Gastroesophageal sphincter (tissue), 3 donors: ENCODE data around the gene NPAS1.

Experiments
- EP300 ChIP-seq: sonication (generic); formaldehyde crosslinking; IDR thresholded peaks from one replicate; pipeline ENCODE4 v1.6.1; 2017; ENCODE audit warnings: antibody characterized with exemption, mild to moderate bottlenecking
- POLR2A ChIP-seq, 2 donors: fragments of 450-650 bp; IDR thresholded peaks; one replicate each; pipeline ENCODE4 v1.6.1; 2017; ENCODE audit warnings: antibody characterized with exemption in 2 of 2, mild to moderate bottlenecking in 2 of 2, moderate library complexity in 1 of 2
- POLR2AphosphoS5 ChIP-seq: sonication (generic); formaldehyde crosslinking; IDR thresholded peaks from one replicate; pipeline ENCODE4 v1.6.1; 2017; ENCODE audit warnings: antibody characterized with exemption
- TF ChIP-seq, protein P1 (sequence below), 4 experiments: fragments of 200-600 bp in 2 of 4; fragments of 450-650 bp in 2 of 4; sonication (generic) in 1 of 4; IDR thresholded peaks; one replicate each; pipeline ENCODE4 v1.5.1; 2017 to 2019; ENCODE audit warnings: antibody characterized with exemption in 4 of 4, mild to moderate bottlenecking in 2 of 4, moderate library complexity in 2 of 4

DNA sequence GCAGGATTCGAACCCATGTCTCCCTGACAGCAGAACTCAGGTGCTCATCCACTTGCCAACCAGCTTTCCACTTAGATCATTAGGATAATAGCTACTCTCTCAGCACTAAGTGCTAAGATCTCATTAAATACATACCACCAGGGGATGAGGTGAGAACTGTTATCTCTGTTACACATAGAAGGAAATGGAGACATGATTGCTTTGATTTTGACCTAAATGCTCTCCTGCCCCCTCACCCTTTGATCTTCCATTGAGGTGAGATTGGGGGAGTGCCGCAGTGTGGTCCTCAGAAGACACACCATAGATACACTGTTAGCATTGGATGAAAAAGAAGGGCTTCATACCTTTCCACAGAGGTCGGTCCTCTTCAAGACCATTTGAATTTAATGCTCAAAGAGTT lies 38.9 kb upstream of the NPAS1 start:
- TF ChIP-seq POLR2AphosphoS5 (no peak), EP300 (no peak), POLR2A (IDR thresholded peaks at IDR 0.05) (no peak)
- TF ChIP-seq, protein P1, sequence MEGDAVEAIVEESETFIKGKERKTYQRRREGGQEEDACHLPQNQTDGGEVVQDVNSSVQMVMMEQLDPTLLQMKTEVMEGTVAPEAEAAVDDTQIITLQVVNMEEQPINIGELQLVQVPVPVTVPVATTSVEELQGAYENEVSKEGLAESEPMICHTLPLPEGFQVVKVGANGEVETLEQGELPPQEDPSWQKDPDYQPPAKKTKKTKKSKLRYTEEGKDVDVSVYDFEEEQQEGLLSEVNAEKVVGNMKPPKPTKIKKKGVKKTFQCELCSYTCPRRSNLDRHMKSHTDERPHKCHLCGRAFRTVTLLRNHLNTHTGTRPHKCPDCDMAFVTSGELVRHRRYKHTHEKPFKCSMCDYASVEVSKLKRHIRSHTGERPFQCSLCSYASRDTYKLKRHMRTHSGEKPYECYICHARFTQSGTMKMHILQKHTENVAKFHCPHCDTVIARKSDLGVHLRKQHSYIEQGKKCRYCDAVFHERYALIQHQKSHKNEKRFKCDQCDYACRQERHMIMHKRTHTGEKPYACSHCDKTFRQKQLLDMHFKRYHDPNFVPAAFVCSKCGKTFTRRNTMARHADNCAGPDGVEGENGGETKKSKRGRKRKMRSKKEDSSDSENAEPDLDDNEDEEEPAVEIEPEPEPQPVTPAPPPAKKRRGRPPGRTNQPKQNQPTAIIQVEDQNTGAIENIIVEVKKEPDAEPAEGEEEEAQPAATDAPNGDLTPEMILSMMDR (IDR thresholded peaks at IDR 0.05) = no peak
